ENCODE data around the gene RGS7. TPM values are rescaled to one million over a fixed set of nuclear protein-coding genes. Genes with fewer than 3 reads are reported as not detected.

Gene RGS7
- polyA plus RNA-seq, 1 donor from 2014 or later = 24.2 TPM

- Histone ChIP-seq H3K79me2 (replicated peaks; ENCODE audit: insufficient read depth, low read length) (no peaks in the 10 kb centered on the region), H4K20me1 (ENCODE audit: insufficient read depth) (no peaks in the 10 kb centered on the region), H3K27me3 (ENCODE audit: insufficient read depth, low read depth, low read length) (no peaks in the 10 kb centered on the region), H3F3A (ENCODE audit: insufficient read depth, low read length, poor library complexity, severe bottlenecking) (no peaks in the 10 kb centered on the region), H3K4me3 (ENCODE audit: low read length) (no peak overlapping the region), H3K9me3 (ENCODE audit: low read length) (no peaks in the 10 kb centered on the region), H3K9ac (ENCODE audit: low read length) (no peak overlapping the region), H3K27ac (ENCODE audit: low read length) (no peak overlapping the region), H3K9me2 (ENCODE audit: insufficient read depth, low read length) (no peaks in the 10 kb centered on the region), H2AFZ (ENCODE audit: low read depth, low read length) (no peak overlapping the region), H3K4me2 (ENCODE audit: low read length) (no peak overlapping the region), H3K36me3 (ENCODE audit: insufficient read depth, low read length) (no peaks in the 10 kb centered on the region)
- TF ChIP-seq MXI1 (conservative IDR thresholded peaks at IDR 0.05; ENCODE audit: poor library complexity, severe bottlenecking) (no peak), EP300 (conservative IDR thresholded peaks at IDR 0.05; ENCODE audit: poor library complexity, severe bottlenecking) (no peak), TAF1 (IDR thresholded peaks at IDR 0.05; ENCODE audit: low read depth) (no peak), SMC3 (conservative IDR thresholded peaks at IDR 0.05; ENCODE audit: poor library complexity) (no peak), RAD21 (conservative IDR thresholded peaks at IDR 0.05) (no peak), REST (IDR thresholded peaks at IDR 0.05; ENCODE audit: borderline replicate concordance) (no peak), EZH2 (IDR thresholded peaks at IDR 0.05; ENCODE audit: borderline replicate concordance, insufficient read depth, low read length, poor library complexity, severe bottlenecking) (no peak), CTCF (IDR thresholded peaks at IDR 0.05; ENCODE audit: poor library complexity, severe bottlenecking) (no peak), POLR2AphosphoS5 (IDR thresholded peaks at IDR 0.05) (no peak)
Measured at GRCh38 chr1:240843798-240844197, 513.2 kb downstream of the RGS7 start.

- Histone ChIP-seq H2AFZ (ENCODE audit: low read depth, low read length) (no peak overlapping the region), H3K4me3 (ENCODE audit: low read length) (no peak overlapping the region), H3K9me2 (ENCODE audit: insufficient read depth, low read length) (no peaks in the 10 kb centered on the region), H3K4me2 (ENCODE audit: low read length) (no peak overlapping the region), H3F3A (ENCODE audit: insufficient read depth, low read length, poor library complexity, severe bottlenecking) (no peaks in the 10 kb centered on the region), H3K36me3 (ENCODE audit: insufficient read depth, low read length) (no peaks in the 10 kb centered on the region), H3K9me3 (ENCODE audit: low read length) (no peaks in the 10 kb centered on the region), H3K79me2 (replicated peaks; ENCODE audit: insufficient read depth, low read length) (no peaks in the 10 kb centered on the region), H3K27me3 (ENCODE audit: insufficient read depth, low read depth, low read length) (no peaks in the 10 kb centered on the region), H3K27ac (ENCODE audit: low read length) (no peak overlapping the region), H4K20me1 (ENCODE audit: insufficient read depth) (no peaks in the 10 kb centered on the region), H3K9ac (ENCODE audit: low read length) (no peak overlapping the region)
- TF ChIP-seq POLR2AphosphoS5 (IDR thresholded peaks at IDR 0.05) (no peak), CTCF (IDR thresholded peaks at IDR 0.05; ENCODE audit: poor library complexity, severe bottlenecking) (no peak), TAF1 (IDR thresholded peaks at IDR 0.05; ENCODE audit: low read depth) (no peak), RAD21 (conservative IDR thresholded peaks at IDR 0.05) (no peak), MXI1 (conservative IDR thresholded peaks at IDR 0.05; ENCODE audit: poor library complexity, severe bottlenecking) (no peak), SMC3 (conservative IDR thresholded peaks at IDR 0.05; ENCODE audit: poor library complexity) (no peak), REST (IDR thresholded peaks at IDR 0.05; ENCODE audit: borderline replicate concordance) (no peak), EP300 (conservative IDR thresholded peaks at IDR 0.05; ENCODE audit: poor library complexity, severe bottlenecking) (no peak), EZH2 (IDR thresholded peaks at IDR 0.05; ENCODE audit: borderline replicate concordance, insufficient read depth, low read length, poor library complexity, severe bottlenecking) (no peak)
Measured at GRCh38 chr1:240836271-240836670, 520.7 kb downstream of the RGS7 start.
